Ovary (tissue), 3 donors: ENCODE measurements around the gene CDK19.

Source experiments
- CTCF ChIP-seq, 3 donors: fragments of 450-650 bp in 2 of 3; fragments of 200-600 bp in 1 of 3; IDR thresholded peaks; one replicate each; pipeline versions ENCODE4 v1.5.1 to v1.8.0; 2016 to 2022; ENCODE audit warnings: antibody characterized with exemption in 3 of 3, mild to moderate bottlenecking in 1 of 3
- POLR2A ChIP-seq: fragments of 450-650 bp; IDR thresholded peaks from one replicate; pipeline ENCODE4 v1.6.1; 2017; ENCODE audit warnings: antibody characterized with exemption, mild to moderate bottlenecking, moderate library complexity
- donor health status: DM: no; HTN: no; CAD: no.

- no peak for TF ChIP-seq CTCF (IDR thresholded peaks at IDR 0.05)
- no peak for TF ChIP-seq POLR2A
Observed at GRCh38 chr6:110735666-110736065, 79.6 kb downstream of the CDK19 start.
